ENCODE measurements around the gene MYT1.
"Not testable (repeated sequence)": the region's sequence is repeated elsewhere in the genome, so short reads cannot be mapped to it uniquely, and the experiment has no call there.

Gene MYT1

GRCh38 chr20:64164123-64164836, at the start of gene MYT1:
MYT1 (plus strand) TSS chr20:64164452; CDS start chr20:64198862, 34,410 bp downstream.
- DNase-seq (ENCODE audit: low spot score), result no peak

GRCh38 chr20:64115171-64115911, 48.9 kb upstream of the MYT1 start:
- no peak for DNase-seq (ENCODE audit: low spot score)

- no peak for DNase-seq (ENCODE audit: low spot score)
Measured at GRCh38 chr20:64116016-64116415, 48.2 kb upstream of the MYT1 start.

- DNase-seq (ENCODE audit: low spot score), result no peak
Measured at GRCh38 chr20:64116541-64117431, 47.5 kb upstream of the MYT1 start.

GRCh38 chr20:64117432-64117777, 46.8 kb upstream of the MYT1 start:
- not testable (repeated sequence) for DNase-seq (ENCODE audit: low spot score)

- no peak for DNase-seq (ENCODE audit: low spot score)
Measured at GRCh38 chr20:64119301-64119680, 45.0 kb upstream of the MYT1 start.

GRCh38 chr20:64119681-64120341, 44.4 kb upstream of the MYT1 start:
- no peak for DNase-seq (ENCODE audit: low spot score)

GRCh38 chr20:64121586-64121985, 42.7 kb upstream of the MYT1 start:
- no peak for DNase-seq (ENCODE audit: low spot score)

GRCh38 chr20:64122927-64123326, 41.3 kb upstream of the MYT1 start:
- not testable (repeated sequence) for DNase-seq (ENCODE audit: low spot score)

GRCh38 chr20:64123517-64123916, 40.7 kb upstream of the MYT1 start:
- not testable (repeated sequence) for DNase-seq (ENCODE audit: low spot score)

- no peak for DNase-seq (ENCODE audit: low spot score)
Measured at GRCh38 chr20:64129146-64129782, 35.0 kb upstream of the MYT1 start.

- DNase-seq (ENCODE audit: low spot score), result no peak
Measured at GRCh38 chr20:64130271-64130670, 34.0 kb upstream of the MYT1 start.

GRCh38 chr20:64130876-64131275, 33.4 kb upstream of the MYT1 start:
- DNase-seq (ENCODE audit: low spot score), result no peak

GRCh38 chr20:64131406-64131805, 32.8 kb upstream of the MYT1 start:
- peak; percentile 56 for DNase-seq (ENCODE audit: low spot score)

GRCh38 chr20:64133951-64134407, 30.3 kb upstream of the MYT1 start:
- no peak for DNase-seq (ENCODE audit: low spot score)

GRCh38 chr20:64134744-64135143, 29.5 kb upstream of the MYT1 start:
- DNase-seq (ENCODE audit: low spot score), result not testable (repeated sequence)

GRCh38 chr20:64136004-64136710, 28.1 kb upstream of the MYT1 start:
- DNase-seq (ENCODE audit: low spot score), result no peak

- DNase-seq (ENCODE audit: low spot score), result no peak
Measured at GRCh38 chr20:64137598-64138031, 26.6 kb upstream of the MYT1 start.

GRCh38 chr20:64138276-64138815, 25.9 kb upstream of the MYT1 start:
- no peak for DNase-seq (ENCODE audit: low spot score)

Data from AG20443 (cell line).